Stimulated activated CD8-positive, alpha-beta memory T cell treated with anti-CD3 and anti-CD28 coated beads, Interleukin-15, amount 100 ng/mL, for 24 hours (primary cell): ENCODE measurements around the gene DNAJC21.

Experiments used
- DNase-seq: peaks from one replicate; pipeline ENCODE4 v3.0.0-alpha.2; 2020; ENCODE audit warnings: low read depth

Gene DNAJC21

DNA sequence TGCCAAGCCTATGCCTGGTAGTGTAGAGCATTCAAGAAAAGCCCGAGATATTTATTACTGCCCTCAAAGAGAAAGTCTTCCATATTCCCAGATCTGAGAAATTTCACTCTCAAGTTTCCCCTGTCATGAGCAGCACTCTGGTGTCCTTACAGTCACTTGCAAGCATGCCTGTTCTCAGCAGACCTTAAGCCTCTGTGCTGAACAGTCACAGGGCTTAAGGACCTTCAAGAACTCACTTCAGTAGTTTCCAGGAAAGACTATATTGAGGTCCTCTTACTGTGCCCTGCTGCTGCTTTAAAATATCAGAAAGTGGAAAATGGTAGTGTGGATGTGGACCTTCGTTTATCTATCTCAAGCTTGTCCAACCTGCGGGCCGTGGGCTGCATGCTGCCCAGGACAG, 53.5 kb downstream of the DNAJC21 start:
- DNase-seq, result no peak

DNA sequence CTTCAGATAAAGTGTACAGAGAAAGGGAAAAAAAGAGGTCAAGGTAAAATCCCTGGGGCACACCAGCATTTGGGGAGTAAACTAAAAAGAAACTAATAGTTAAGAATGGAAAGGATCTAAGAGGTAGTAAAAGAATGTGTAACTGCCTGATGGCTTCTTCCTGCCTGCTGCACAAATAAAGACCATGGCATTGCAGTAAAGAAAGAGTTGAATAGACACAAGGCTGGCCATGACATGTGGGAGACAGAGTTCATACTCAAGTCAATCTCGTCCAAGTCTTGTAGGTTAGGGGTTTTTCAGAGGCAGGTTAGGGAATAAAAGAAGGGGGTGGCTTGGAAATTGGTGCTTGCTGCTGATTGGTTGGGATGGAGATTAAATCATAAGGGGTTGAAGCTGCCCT, 57.6 kb downstream of the DNAJC21 start:
- no peak for DNase-seq

- no peak for DNase-seq
Measured at GRCh38 chr5:34991486-34992238, 62.3 kb downstream of the DNAJC21 start.

DNA sequence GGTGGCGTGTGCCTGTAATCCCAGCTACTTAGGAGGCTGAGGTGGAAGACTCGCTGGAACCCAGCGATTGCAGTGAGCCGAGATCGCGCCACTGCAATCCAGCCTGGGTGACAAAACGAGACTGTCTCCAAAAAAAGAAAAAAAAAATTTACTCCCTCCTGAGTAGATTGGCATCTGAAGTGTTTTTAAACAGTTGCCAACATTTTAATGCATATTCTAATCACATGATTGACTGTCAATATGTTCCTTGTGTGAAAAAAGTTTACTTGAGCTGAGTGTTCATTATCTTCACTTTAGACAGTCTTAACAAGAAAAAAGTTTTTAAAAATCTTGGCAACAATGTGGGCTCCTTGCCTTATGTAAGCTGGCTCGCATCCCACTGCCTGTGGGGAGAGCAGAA, 64.6 kb downstream of the DNAJC21 start:
- DNase-seq, result no peak

- DNase-seq, result no peak
Measured at GRCh38 chr5:34996261-34996660, 66.9 kb downstream of the DNAJC21 start.

- no peak for DNase-seq
Measured at GRCh38 chr5:34998058-34998789, 68.9 kb downstream of the DNAJC21 start.

- DNase-seq, result no peak
Measured at GRCh38 chr5:35001842-35002241, 72.5 kb downstream of the DNAJC21 start.

GRCh38 chr5:35002459-35002858, 73.1 kb downstream of the DNAJC21 start:
- DNase-seq, result no peak

DNA sequence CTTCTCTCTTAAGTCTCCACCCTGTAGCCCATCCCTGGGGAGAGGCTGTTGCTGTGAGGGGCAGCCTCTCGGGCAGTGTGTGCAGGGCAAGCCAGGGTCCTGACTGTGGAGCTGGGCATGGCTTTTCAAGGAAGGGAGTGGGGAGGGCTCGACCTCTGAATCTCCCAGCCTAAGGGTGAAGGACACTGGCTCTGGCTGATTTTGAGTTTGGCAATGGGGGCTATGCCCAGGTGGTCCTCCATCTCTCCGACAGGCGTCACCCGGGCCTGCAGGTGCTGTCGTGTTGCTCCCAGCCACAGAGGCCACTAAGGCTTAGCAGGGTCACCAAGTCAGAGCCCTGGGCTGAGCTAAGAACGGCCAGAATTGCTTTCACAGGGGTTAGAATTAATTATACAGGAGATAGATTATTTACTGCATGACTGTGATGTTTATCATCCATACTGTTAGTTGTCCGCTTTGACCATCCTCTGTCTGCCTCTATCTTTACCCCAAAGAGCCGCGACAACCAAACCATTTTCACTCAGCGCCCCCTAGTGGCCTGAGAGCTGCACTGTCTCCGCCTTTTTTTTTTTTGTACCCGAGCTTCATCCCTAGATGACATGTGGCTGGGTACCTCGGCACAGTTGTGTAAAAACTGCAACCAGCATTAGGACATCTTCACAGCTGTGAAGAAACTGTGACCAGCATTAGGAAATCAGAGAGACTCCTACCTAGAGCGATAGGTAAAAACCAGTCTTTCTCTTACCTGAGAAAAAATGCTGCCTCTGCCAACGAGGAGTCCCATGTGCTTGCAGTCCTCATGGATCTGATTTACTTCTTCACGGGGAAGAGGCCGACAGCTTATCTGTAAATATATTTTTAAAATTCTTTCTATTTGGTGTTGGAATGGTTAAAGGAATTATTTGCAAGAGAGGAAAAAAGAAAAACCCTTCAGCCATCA, 73.9 kb downstream of the DNAJC21 start:
- DNase-seq, result peak; percentile 46

DNA sequence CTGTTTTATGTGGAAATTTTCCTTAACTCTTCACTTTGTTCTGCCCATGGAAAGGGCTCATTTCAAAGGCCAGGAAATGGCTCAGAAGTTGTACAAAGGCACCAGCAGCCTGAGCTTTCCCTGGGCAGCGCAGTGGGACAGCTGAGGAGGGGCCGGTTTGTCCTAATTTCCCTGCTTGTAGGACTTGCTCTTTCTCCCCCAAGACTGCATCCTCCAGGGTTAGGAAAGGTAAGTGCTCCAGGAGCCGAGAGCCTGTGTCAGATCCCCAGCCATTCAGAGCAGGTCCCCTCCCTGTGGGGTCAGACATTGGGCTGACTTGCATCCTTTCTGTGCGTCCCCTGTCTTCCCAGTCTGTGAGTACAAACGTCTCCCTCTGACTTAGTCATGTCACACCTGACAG, 74.8 kb downstream of the DNAJC21 start:
- no peak for DNase-seq

DNA sequence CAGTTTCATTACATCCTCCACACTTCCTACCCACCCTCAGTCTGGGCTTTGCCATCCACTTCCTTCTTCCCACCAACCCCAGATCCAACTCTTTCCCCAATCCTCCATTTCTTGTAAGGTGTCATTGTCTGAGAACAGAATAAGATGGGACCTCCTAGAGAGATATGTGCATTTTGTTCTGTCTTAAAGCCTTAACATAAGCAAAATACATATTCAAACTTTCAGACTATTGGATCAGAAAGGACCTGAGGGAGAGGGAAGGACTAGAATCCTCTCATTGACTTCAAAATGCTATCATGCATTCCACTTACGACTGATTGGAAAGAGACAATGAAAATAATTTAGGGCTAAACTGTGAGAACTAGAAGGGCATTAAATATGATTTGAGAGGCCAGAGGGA, 75.4 kb downstream of the DNAJC21 start:
- no peak for DNase-seq
